GM21360 (cell line): ENCODE results near the gene CBX7.

Experiments used
- ATAC-seq: cut with Tn5 transposase; IDR thresholded peaks from one replicate; pipeline ENCODE4 v1.9.1; 2021; ENCODE audit warnings: mild to moderate bottlenecking, moderate library complexity; ENCODE audit not compliant: unreplicated experiment

CBX7 gene

DNA sequence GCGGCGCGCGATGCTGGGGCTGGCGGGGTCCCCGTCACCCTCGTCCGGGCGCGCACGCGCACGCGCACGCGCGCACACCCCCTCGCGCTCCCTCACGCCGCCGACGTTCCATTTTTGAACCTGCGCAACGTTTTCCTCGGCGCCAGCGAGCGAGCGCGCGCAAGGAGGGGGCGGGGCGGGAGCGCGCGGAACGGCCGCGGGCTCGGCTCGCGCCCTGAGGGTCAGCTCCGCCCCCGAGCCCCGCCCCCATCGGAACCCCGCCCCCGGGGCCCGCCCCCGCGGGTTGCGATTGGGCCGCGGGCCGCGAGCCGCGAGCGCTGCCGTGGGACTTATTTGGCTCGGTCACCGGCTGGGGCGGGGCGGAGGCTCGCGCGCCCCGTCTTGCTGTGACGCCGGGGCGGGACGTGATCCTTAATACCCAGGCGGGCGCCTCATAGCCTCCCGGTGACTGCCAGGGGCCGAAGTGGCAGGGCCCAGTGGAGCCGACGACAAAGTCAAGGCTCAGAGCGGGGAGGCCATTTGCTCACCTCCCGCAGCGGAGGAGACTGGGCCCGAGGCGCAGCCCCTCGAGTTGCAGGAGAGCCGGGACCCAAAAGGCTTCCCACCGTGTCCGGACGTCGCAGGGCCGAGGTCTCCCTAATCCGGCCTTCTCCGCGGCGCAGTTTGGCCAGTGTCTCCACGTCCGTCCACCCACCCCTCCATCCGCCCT, at the start of gene CBX7:
TSS of gene CBX7 (minus strand) at position 170 of the 709 bp plus-strand sequence. CDS start 236 bp downstream, outside the sequence.
- ATAC-seq, result peak; percentile 65

DNA sequence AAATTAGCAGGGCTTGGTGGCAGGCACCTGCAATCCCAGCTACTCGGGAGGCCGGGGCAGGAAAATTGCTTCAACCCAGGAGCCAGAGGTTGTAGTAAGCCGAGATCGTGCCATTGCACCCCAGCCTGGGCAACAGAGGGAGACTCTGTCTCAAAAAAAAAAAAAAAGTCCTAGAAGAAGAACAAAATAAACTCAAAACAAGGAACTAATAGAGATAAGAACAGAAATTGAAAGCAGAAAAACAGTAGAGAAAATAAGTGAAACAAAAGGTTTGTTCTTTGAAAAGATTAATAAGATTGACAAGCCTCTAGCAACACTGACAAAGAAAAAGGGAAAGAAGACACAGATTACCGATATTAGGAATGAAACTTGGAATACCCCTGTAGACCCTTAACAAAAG, 45.1 kb upstream of the CBX7 start:
- no peak for ATAC-seq

DNA sequence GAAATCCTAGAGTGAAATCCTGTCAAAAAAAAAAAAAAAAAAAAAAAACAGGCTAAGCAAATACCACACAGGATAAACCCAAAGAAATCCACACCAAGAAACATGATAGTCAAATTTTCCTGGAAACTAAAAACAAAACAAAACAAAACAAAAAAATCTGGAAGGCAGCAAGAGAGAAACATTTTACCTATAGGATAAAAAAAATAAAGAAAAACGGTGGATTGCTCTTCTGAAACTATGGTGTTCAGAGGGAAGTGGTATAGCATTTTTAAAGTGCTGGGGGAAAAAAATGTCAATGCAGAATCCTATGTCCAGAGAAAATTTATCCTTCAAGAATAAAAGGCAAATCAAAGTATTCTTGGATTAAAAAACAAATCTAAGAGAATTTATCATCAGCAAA, 41.6 kb upstream of the CBX7 start:
- ATAC-seq, result no peak

DNA sequence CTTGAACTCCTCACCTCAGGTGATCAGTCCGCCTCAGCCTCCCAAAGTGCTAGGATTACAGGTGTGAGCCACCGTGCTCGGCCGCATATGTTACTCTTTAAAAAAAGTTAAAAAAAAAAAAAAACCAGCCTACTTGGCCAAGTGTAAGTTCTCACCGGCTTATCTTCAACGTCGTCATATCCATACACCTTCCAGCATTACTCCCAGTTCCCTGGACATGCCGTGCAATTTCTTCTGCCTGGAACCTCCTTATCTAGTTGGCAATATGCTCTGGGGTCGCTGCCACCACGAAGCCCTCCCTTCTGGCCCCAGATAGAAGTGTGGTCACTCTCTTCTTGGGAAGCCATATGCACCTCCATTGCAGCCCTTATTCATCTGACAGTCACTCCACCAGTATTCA, 36.3 kb upstream of the CBX7 start:
- no peak for ATAC-seq

DNA sequence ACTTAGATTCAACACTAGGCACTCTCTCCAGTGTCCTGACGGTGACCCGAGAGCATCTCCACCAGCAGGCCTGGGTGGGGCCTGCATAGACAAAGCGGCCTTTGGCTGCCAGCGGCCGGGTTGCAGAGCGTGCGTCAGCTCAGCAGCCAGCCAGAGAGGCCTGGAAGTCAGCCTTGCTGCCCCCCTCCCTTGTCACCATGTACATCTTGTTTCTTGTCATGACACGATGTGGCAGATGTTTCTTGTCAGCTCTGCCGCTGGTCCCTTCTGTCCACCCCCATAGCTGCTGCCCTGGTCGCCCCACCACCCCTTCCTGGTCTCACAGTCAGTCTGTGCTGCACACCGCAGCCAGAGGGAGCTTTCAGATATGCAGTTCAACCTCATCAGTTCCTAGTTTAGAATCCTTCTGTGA, 33.1 kb upstream of the CBX7 start:
- ATAC-seq, result no peak

DNA sequence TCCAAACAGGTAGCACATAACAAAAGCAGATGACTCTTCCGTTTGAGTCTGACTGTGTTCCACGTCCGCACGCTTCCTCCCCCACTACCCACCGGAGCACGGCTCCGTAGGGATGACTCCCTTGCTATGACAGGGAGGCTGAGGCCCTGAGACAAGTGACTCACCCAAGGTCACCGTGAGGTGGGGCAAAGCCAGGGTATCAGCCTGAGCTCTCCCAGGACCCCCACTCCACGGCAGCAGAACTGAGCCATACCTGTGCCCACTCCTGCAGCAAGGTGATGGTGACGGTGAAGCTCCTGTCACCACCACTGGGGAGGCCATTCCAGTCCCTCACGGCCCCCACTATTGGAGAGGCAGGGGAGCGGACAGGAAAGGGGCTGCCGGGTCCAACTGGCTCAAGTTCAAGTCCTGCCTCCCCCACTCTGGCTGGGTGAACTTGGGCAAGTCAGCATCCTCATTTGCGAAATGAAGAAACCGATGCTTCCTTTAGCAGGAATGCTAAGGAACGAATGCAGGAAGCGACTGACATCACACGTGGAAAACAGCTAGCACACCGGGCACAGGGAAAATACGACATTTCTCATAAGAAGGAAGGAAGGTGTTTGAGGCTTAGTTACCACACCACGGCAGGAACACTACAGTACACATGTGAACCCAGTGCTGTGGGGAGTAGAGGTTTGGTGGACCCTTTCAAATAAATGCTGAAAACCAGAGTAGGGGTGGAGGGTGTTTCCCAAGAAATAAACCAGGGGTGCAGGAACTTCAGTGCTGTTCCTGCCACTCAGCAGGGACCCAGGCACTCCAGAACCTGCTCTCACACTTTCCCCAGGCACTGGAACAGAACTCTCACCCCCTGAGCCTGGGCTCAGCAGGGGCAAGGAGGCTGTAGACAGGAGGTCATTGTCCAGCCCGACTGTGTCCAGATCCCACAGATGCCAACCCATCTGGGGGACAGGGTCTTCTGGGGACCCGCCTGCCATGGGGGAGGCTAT, 32.4 kb upstream of the CBX7 start:
- no peak for ATAC-seq

DNA sequence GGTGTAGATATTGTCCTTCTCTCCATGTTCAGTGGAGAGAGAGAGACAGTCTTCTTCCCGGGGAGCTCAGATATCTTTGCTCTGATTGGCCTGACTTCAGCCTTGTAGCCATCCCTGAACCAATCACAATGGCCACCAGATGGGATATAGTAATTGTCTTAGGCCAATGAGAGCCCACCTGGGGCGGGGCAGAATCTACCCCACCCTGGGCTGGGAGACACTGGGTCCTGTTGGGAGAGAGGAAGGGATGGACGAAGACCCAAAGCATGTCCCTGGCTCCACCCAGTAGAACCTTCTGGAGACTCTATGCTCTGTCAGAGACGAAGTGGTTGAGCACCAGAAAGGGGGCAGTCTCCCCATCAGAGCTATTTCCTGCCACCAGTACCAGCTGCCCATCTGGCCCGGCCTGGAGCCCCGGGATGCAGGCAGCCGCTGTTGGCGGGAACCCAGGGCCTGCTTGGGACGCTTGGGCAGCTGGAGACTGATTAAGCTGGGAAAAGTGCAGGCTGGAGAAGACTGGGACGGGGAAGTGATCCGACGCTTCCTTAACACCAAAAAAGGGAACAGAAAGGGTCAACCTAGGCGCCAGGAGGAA, 31.6 kb upstream of the CBX7 start:
- no peak for ATAC-seq

DNA sequence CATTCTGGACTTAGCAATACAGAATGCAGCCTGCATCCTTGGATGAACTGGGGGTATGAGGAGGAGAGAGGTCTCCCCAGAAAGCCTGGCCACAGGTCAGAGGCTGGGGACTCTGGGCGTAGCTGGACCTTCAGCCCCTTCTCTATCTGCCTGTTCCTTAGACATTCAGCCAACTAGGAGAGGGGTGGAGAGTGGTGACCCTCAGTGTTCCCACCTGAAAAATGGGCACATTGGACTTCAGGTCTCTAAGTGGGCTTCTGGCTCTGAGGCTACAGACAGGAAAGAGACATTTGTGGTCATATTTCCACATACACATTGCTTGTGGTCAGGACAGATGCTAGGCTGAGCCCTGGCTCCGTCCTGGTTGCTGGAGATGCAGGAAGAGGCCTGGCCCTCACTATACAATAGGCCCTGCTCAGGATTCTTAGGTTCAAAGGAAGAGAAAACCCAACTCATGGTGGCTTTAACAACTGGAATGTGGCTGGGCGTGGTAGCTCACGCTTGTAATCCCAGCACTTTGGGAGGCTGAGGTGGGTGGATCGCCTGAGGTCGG, 30.1 kb upstream of the CBX7 start:
- ATAC-seq, result no peak

DNA sequence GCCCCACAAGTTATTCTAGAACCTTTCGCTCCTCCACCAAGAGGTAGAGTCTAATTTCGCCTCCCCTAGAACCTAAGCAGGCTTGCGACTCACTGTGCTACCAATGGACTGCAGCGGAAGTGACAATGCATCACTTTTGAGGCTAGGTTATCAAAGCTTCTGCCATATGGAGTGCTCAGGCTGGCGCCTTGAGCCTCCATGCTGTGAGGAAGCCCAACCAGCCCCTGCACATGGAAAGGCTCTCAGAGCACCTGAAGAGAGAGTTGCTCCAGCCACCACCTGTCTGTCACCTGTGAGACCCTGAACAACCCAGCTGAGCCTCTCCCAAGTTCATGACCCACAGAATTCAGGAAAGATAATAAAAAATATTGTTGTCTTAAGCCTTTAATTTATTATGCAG, 29.3 kb upstream of the CBX7 start:
- ATAC-seq, result no peak

DNA sequence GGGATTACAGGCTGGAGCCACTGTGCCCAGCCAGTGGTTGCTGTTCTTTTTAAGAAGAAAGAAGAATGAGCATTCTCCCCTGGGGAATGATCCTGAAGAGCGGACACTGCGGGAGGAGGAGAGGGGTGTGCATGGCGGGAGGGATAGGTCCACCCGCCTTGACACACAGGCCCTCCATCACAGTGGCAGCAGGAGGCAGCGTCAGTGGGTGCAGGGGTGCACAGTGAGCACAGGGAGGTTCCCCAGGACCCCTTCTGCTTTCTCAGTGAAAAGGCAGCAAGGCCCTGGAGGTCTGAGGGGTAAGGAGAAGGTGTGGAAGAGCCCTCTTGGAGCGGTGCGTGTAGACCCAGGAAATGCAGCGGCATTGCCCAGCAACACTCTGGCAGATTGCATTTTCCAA, 28.9 kb upstream of the CBX7 start:
- no peak for ATAC-seq

DNA sequence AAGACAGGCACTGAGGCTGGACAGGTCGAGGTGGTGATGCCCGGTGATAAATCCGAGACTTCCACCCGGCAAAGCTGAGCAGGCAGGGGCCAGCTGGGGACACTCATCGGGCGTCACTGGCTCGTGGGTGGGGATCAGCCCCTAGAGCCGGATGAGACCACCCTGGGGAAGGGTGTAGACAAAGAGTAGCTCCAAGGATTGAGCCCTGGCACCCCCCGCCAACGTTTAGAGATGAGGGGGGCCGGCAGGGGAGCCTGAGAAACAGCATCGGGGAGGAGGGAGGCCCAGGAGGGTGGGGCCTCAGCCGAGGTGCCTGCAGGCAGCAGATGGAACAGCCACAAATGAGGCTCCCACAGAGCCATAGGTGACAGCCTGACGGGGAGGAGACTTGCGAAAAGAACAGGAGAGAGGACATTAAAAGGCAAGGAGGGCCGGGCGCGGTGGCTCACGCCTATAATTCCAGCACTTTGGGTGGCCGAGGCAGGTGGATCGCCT, 27.4 kb upstream of the CBX7 start:
- ATAC-seq, result no peak

DNA sequence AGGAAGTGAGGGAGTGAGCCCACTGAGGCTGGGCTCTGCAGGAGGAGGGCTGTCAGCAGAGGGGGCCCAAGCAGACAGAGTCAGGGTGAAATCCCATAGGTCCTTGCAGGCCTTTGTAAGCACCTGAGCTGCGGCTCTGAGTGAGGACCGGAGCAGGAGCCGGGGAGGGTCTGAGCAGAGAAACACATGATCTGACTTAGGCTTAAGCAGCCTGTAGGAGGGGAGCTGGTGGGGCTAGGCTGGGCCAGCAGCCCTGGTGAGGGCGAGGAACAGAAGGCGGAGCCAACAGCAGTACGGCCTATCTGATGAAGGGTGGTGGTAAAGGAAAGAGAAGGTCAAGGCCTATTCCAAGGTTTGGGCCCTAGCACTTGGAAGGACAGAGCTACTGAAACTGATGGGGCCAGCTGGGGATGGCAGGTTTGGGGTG, 26.9 kb upstream of the CBX7 start:
- ATAC-seq, result no peak

DNA sequence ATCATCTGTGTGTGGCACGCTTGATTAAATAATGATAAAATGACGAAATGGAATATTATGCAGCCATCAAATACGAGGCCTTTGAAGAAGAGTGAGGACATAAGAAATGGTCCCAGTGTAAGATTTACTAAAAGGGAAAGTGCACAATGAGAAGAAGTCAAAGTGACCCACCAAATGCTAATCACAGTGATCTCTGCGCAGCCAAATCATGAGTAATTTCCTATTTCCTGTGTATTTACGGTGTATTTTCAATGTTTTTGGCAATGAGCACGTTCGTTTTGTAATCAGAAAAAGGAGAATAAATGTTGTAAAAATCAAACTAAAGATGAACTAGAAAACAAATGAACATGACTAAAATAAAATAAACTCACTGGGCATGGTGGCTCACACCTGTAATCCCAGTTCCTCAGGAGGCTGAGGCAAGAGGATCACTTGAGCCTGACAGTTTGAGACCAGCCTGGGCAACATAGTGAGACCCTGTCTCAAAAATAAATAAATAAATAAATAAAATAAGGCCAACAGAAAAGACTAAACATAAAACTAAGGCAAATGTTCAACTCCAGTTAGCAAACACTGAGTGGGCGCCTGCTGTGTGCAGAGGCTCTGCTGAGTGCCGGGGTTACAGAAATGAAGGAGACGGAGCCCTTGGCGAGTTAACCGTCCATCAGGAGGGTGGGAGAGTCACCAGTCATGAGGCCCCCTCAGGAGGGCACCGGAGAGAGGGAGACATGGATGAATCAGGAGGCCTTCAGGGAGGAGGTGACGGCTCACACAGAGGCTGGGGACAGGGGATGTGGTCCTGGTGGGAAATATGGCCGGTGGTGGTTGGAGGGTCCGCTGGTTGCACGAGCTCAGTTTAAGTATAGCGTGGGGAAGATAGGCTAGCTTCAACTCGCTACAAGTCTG, 26.0 kb upstream of the CBX7 start:
- ATAC-seq, result no peak

DNA sequence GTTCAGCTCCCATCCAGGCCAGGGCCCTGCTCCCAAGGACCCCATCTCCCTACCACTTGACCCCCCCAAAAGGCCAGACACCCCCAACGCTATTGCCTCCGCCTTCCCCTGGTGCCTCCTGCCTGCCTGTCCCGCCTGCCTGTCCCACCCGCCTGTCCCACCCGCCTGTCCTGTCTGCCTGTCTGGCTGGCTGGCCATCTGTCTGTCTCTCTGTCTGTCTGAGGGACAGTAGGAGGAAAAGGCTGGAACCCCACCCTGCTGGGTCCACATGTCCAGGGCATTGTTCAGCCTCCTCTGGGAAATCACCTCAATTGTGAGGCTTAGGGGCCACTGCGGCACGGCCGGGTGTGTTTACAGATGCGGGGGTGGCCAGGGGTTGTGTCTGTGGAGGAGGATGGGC, 25.3 kb upstream of the CBX7 start:
- ATAC-seq, result no peak

DNA sequence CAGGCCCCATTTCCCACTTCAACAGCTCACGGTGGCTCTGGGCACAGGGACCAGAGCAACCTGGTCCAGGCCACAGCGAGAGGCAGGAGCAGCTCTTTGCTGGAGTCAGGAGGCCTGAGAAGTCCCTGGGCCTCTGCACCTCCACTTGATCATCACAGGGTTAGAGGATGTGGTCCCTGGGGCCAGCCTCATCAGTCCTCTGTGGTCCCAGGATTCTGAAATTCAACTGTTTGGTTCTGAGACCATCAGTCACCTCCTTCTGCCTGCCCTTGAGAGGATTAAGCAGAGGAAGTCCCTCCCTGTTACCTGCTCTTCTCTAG, 24.9 kb upstream of the CBX7 start:
- ATAC-seq, result no peak

DNA sequence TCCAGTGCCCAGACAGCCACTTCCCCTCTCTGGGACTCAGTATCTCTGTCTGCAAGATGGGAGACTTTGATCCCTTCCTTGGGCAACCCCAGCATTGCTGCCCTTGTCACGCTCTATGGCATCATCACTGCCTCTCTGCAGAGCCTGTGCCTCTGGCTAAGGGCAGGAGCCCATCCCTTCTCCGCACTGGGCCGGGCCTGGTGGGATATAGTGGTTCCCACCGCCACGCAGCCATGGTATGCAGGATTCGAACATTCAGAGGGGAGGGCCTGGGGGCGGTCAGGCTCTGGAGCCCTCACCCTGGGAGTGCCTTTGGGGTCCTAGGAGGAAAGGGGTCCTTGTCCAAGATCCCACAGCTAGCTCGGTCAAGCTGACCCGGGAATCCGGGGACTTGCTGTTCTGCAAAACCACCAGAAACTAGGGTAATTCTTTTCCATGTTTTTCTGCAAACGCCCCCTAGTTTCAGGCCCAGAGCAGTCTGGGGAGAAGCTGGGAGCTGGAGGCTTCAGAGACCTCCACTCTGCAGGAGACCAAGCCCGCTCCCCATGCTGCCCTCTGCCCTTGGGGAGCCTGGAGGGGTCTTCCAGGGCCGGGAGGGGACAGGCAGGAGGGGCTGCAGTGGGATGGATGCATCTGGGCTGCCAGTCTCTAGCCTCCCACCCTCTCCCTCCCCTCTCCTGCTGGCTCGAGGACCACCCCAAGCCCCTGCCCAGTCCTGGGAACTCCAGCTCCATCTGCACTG, 24.4 kb upstream of the CBX7 start:
- ATAC-seq, result no peak

DNA sequence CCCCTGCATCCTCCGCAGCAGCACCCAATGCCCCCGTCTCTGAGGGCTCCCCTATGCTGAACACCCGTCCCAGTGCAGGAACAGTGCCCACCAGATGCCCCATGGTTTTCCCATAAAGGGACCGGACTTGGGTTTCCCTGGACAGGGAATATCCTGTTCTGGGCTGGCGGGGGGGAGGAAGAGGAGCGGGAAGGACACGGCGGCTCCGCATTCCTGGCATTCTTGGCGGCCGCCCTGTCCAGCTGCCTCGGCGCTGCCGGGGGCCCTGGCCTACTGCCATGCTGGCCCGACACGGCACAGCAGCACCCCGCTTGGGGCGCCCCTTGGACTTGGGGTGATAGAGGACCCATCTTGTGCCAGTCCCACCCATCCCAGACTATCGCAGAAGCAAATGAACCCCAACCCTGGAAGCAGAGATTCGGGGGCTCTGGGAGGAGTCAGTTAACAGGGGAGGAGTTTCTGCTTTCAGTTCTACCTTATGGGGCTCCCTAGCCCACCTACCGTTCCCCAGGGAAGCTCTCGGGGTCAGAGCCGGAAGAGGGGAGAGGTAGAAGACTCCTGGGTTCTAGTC, 23.7 kb upstream of the CBX7 start:
- no peak for ATAC-seq

DNA sequence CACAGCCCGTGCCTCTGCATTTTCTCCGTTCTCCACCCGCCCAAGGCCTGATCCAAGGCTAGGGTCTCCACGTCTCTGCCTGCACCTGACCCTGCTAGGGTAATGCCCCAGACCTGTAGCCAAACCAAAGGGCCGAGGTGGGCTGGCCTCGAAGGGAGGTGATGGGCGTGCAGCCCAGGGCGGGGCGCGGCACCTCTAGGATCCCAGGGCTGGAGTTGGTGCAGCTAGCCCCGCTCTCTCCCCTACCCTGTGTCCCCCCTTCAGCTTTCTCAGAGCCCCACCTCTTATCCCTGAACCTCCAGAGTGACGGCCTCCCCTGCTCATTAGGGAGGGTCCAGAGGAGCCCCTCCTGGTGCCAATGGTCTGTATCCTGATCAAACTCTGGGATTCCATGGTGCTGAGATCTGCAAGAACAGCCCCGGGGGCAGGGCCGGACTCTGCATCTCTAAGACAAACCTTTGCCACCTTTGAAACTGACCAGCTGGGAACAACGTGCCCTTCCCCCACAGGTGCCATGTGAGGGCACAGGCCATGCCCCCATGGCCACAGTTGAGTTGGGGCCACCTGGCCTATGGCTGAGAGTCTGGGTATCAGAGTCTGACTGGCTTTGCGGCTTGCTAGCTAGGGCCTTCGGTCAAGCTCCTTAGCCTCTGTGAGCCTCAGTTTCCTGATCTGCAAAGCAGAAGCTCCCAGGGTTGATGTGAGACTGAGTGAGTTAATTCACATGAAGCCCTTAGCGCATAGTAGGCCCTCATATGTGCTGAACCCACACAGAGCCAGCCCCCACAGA, 23.1 kb upstream of the CBX7 start:
- ATAC-seq, result no peak
